GM19238 (cell line): Measurements from ENCODE around the gene OLFM1.
"Not testable (repeated sequence)": the region's sequence is repeated elsewhere in the genome, so short reads cannot be mapped to it uniquely, and the experiment has no call there.

ENCODE experiments used
- DNase-seq: peaks from one replicate; pipeline ENCODE4 v3.0.0; 2011; ENCODE audit warnings: low spot score; ENCODE audit not compliant: insufficient read length

OLFM1 gene

GRCh38 chr9:135150981-135151380 is 63.5 kb downstream of the OLFM1 start:
- DNase-seq: no peak

DNA sequence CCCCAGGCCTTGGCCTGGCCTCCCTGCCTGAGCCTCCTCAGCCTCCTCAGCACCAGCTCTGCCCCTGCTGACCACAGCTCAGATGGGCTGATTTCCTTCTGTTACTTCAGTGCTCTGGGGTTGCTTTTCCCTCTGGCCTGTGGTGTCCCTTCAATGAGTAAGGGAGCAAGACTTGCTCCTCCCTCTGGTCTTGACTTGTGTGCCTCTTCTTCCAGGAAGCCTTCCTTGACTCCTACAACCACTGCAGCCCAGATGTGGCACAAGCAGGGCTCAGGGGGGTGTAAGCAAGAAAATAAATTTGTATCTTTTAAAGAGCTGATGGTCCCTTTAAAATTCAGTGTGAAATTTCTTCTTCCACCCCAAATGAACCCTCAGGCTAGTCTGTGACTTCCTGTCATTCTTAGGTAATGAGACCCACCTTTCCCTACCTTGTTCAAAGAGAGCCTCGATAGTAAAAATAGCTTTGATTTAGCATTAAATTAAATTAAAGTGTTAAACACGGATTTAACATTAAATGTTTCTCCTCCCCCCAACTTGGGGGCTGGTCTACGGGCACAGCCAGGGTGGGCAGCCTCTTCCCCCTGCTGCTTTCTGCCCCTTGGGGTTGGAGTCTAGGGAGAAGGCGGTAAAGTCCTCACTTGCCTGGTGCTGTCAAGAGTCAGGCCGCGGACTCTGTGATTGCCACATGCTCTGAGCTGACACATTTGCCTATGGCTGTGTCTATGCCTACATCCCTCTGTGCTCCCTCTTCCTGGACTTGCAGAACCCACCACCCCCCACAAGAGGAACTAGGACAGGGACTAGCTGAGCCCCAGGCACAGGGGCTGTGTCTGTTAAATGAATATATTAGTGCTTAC is 64.5 kb downstream of the OLFM1 start:
- DNase-seq: no peak

DNA sequence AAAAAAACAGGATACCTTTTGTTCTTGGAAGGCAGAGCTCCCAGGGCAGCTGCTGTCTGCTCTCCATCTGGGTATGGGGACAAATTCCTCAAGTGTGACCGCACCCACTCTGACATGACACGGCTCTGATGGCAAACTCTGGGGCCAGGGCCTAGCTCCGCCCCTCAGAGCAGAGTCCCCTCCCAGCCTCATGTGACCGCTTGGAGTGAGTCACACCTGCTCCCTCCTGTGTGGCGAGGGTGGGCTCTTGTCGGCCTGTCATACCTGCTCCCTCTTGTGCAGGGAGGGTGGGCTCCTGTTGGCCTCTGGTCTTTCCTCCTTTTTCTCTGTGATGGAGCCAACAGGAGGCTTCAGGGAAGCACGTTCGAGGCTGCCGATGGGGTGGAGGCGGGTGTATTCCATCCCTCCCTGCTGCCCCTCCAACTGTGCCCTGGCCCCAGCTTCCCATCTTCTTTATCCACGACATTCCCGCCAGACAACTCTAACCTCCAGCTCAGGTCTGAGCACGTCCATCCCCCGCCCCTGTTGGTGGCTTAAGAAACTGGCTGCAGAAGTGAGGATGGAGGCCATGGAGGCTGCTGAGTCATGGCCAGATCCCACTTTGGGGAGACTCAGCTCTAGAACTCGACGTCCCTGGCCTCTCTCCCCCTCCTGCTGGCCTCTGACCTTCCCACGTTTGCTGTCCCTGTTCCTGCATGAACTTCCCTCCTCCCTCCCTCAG is 65.3 kb downstream of the OLFM1 start:
- no peak for DNase-seq

GRCh38 chr9:135154050-135154615 is 66.7 kb downstream of the OLFM1 start:
- DNase-seq: no peak

GRCh38 chr9:135155396-135155795 is 67.9 kb downstream of the OLFM1 start:
- DNase-seq: no peak

DNA sequence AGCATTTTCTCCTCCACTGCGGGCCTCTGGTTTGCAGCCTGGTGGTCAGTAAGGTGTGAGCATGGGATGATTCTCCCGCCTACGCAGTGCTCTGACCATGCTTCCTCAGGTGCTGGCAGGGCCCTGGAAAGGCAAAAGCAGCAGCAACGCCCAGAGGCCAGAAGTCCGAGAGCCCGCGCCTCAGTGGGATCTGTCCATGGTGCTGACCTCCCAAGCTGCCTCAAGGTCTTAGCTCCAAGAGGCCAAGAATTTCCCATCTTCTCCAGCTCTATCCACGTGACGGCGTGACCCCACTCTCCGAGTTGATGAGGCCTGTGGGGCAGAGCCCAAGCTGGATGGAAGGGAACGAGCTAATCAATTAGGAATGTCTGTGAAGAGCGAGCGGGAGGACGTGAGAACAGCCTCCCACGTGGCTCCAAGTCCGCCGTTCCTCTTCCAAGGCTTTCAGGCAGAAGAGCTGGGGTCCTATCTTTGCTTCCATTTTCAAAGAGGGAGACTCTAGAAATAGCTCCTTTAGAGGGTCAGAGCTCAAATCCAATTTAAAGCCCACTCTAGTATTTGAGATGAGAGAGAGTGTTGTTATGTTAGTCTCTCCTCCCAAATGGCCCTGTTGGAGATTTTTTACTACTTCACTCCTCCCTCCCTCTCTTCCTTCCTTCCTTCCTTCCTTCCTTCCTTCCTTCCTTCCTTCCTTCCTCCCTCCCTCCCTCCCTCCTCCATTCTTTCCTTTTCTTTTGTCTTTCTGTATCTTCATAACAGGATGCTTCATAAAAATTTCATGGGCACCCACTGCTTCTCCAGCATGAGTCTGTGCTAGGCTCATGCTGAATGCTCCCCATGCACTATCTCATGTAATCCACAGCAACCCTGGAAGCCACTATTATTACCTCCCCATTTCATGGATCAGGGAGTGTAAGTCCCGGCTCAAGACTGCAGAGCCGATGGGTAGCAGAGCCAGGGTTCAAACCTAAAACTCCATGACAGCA is 69.3 kb downstream of the OLFM1 start:
- peak; percentile 32 for DNase-seq

GRCh38 chr9:135157856-135158563 is 70.5 kb downstream of the OLFM1 start:
- DNase-seq: no peak

DNA sequence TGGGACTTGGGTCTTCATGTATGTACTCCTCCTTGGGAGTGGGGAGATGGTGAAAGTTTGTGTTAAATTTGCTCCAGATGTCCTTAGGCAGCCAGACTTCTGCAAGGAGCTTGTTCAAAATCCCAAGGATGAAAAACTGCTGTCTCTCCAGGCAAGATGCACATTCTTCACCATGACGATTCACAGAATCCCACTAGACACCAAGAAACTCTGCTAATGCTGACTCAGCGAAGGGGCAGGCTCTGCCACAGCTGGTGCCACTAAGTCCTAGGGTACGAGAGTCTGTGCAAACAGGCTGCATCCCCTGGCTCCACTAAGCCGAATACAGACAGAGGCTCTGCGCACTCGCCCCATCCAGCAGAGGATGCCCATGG is 71.1 kb downstream of the OLFM1 start:
- no peak for DNase-seq

- DNase-seq: no peak
These were observed 72.3 kb downstream of the OLFM1 start for GRCh38 chr9:135159801-135160200.

DNA sequence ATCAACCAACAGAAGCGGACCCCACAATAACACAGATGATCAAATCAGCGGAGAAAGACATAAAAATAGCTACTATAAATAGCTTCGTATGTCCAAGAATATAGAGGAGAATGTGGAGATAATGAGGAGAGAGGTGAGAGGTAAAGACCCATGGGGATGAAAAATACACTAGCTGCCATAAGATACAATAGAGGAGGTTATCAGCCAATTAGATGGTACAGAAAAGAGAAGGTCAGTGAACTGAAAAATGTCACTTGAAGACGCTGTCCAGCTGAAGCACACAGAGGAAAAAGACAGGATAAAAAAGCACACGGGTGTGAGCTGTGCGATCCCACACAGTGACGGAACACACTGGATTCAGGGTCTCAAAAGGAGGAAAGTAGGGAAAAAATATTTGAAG is 73.4 kb downstream of the OLFM1 start:
- DNase-seq: no peak

GRCh38 chr9:135162599-135162998 is 75.1 kb downstream of the OLFM1 start:
- DNase-seq: not testable (repeated sequence)

DNA sequence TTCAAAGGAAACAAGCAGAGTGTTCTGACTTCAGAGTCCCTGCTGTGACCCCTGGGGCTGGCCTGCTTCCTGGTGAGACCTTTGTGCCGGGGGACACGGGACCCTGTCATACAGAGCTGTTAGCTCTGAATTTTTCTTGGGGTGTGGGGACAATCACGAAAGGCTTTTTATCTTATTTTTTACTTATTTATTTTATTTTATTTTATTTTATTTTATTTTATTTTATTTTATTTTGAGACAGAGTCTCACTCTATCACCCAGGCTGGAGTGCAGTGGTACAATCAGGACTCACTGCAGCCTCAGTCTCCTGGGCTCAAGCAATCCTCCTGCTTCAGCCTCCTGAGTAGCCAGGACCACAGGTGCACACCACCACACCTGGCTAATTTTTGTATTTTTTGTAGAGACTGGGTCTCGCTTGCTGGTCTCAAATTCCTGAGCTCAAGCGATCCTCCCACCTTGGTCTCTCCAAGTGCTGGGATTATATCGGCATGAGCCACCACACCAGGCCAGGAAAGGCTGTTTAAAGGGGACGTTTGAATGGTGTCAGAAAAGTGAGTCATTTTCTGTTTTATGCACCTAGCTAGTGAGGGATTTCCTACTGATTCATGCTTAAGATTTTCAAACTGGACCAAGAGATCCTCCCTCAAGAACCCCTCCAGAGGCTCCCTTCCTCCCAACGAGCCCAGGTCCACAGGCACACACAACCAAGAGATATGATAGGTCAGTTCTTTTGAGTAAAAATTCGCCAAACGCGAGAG is 75.7 kb downstream of the OLFM1 start:
- DNase-seq: no peak

- DNase-seq: no peak
These were observed 76.6 kb downstream of the OLFM1 start for GRCh38 chr9:135164036-135164435.

DNA sequence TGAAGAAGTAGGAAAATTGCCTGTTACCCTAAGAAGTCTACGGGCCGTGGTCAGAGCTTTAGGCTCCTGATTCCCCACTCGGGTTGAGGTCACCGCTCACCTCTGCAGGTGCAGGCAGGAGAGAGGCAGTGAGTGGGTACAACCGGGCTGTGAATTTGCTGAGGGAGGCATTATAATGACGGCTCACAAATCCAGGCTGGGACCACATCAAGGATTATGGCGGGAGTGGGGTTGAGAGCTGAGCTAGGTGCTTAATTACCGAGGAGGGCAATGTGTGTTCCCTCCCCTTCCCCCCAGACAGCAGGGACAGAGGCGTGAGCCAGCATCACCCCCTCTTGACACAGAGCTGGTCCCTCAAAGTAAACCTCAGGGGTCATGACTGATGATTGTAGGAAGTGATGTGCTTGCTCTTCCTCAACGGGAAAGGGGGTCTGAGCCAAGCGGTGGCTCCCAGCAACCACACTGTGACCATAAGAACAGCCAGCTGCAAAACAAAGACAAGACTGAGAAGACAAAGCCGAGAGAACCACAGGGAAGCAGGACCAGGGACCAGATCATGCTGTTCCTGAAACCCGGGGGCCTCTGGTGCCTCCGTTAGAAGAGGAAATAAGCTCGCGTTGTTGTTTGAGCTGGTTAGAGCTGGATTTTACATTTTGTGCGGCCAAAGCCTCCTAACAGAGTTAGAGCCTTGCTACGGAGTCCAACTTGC is 77.7 kb downstream of the OLFM1 start:
- DNase-seq: no peak

GRCh38 chr9:135165756-135166519 is 78.5 kb downstream of the OLFM1 start:
- no peak for DNase-seq

- no peak for DNase-seq
These were observed 79.1 kb downstream of the OLFM1 start for GRCh38 chr9:135166565-135166964.

GRCh38 chr9:135167356-135167755 is 79.9 kb downstream of the OLFM1 start:
- no peak for DNase-seq

DNA sequence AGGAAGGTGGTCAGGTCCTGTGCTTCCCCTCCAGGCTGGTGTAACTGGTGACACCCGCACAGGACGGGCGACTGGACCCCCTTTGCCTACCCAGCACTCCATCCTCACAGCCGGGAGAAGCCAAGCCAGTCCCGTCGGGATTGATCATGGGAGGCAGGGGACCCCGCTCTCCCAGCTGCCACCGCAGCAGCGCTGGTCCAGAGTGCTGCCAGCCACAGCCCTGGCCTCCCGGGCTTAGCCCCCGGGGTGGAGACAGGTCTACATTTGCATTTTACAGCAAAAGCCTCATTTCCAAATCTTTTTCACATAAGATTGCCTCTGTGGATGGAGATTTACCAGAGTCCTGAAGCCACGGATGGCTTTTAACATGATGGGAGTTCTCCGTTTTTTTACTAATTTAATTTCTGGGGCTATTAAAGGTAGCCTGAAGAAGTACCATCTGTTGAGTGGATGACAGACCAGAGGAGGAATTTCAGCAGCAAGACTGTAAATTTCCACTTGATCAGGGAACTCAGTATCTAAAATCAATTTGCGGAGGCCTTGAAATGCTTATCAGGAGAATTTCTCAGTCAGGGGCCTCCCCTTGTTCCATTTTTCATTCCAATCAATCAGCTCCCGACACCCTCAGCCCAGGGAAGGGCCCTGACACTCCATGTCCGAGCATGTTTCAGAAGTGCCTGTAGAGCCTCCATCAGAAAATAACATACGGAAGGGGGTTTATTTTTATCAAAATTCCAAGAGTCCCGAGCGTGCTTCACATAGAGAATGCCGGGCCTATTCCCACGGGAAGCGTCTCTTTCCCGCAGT is 80.6 kb downstream of the OLFM1 start:
- no peak for DNase-seq
